GM19328 (cell line): ENCODE measurements around the gene MAOB.
"Not testable (repeated sequence)": the region's sequence is repeated elsewhere in the genome, so short reads cannot be mapped to it uniquely, and the experiment has no call there.

ENCODE experiments used
- ATAC-seq: cut with Tn5 transposase; IDR thresholded peaks from one replicate; pipeline ENCODE4 v1.9.1; 2021; ENCODE audit warnings: mild to moderate bottlenecking, moderate library complexity; ENCODE audit not compliant: unreplicated experiment

Gene MAOB

GRCh38 chrX:43758044-43758443, 124.2 kb downstream of the MAOB start:
- ATAC-seq = no peak

- ATAC-seq = no peak
Measured at GRCh38 chrX:43756076-43756475, 126.2 kb downstream of the MAOB start.

GRCh38 chrX:43753637-43754036, 128.6 kb downstream of the MAOB start:
- no peak for ATAC-seq

- peak; percentile 81 for ATAC-seq
Measured at GRCh38 chrX:43750248-43750676, 132.0 kb downstream of the MAOB start.

GRCh38 chrX:43747476-43747875, 134.8 kb downstream of the MAOB start:
- no peak for ATAC-seq

- ATAC-seq = no peak
Measured at GRCh38 chrX:43745938-43746721, 136.1 kb downstream of the MAOB start.

GRCh38 chrX:43744284-43744683, 138.0 kb downstream of the MAOB start:
- ATAC-seq = no peak

GRCh38 chrX:43743100-43743822, 139.0 kb downstream of the MAOB start:
- ATAC-seq = no peak

- ATAC-seq = no peak
Measured at GRCh38 chrX:43741843-43742573, 140.2 kb downstream of the MAOB start.

GRCh38 chrX:43735957-43736356, 146.3 kb downstream of the MAOB start:
- ATAC-seq = no peak

GRCh38 chrX:43735534-43735933, 146.7 kb downstream of the MAOB start:
- no peak for ATAC-seq

- ATAC-seq = no peak
Measured at GRCh38 chrX:43734444-43734843, 147.8 kb downstream of the MAOB start.

GRCh38 chrX:43733699-43734098, 148.6 kb downstream of the MAOB start:
- no peak for ATAC-seq

- no peak for ATAC-seq
Measured at GRCh38 chrX:43731086-43731485, 151.2 kb downstream of the MAOB start.

- no peak for ATAC-seq
Measured at GRCh38 chrX:43728966-43729365, 153.3 kb downstream of the MAOB start.

GRCh38 chrX:43728002-43728401, 154.2 kb downstream of the MAOB start:
- ATAC-seq = no peak

GRCh38 chrX:43727254-43727653, 155.0 kb downstream of the MAOB start:
- not testable (repeated sequence) for ATAC-seq

- not testable (repeated sequence) for ATAC-seq
Measured at GRCh38 chrX:43725227-43725626, 157.0 kb downstream of the MAOB start.

- ATAC-seq = no peak
Measured at GRCh38 chrX:43720961-43721360, 161.3 kb downstream of the MAOB start.

GRCh38 chrX:43720082-43720481, 162.2 kb downstream of the MAOB start:
- ATAC-seq = no peak

- ATAC-seq = no peak
Measured at GRCh38 chrX:43718956-43719355, 163.3 kb downstream of the MAOB start.

- no peak for ATAC-seq
Measured at GRCh38 chrX:43718546-43718945, 163.7 kb downstream of the MAOB start.
